Kidney epithelial cell (primary cell): ENCODE measurements around the gene ZBTB42. TPM values are rescaled to one million over a fixed set of nuclear protein-coding genes. Genes with fewer than 3 reads are reported as not detected.
"Not testable (repeated sequence)": the region's sequence is repeated elsewhere in the genome, so short reads cannot be mapped to it uniquely, and the experiment has no call there.

ENCODE experiments used
- DNase-seq: peaks from one replicate; pipeline ENCODE4 v3.0.0-alpha.2; 2010; ENCODE audit warnings: low read depth
- H3K27me3 ChIP-seq: 2 replicates; pipeline ENCODE4 v1.6.0; 2011; ENCODE audit warnings: low read length; ENCODE audit not compliant: control insufficient read depth, insufficient read depth
- H3K36me3 ChIP-seq: 2 replicates; pipeline ENCODE4 v1.5.1; 2011; ENCODE audit warnings: low read length; ENCODE audit not compliant: control insufficient read depth, insufficient read depth
- H3K4me3 ChIP-seq: 2 replicates; pipeline ENCODE4 v1.5.1; 2011; ENCODE audit warnings: low read depth, mild to moderate bottlenecking, control low read depth, low read length
- total RNA-seq: library from RNA; depleted of rRNA; stranded (reverse); fragments of >200 nt; gene quantifications from 2 replicates; pipeline ENCODE4 v1.2.3, GENCODE V29; 2015
- TF ChIP-seq, protein P1 (sequence below): IDR thresholded peaks from 2 replicates; pipeline ENCODE4 v1.5.1; 2011; ENCODE audit warnings: mild to moderate bottlenecking, moderate library complexity, low read length, control low read depth, inconsistent platforms; ENCODE audit not compliant: insufficient read depth, poor library complexity, severe bottlenecking

The ZBTB42 gene
- total RNA-seq, 1 donor from 2014 or later: 8.4 TPM

GRCh38 chr14:104827177-104828055 lies 26.5 kb downstream of the ZBTB42 start:
- no peaks in the 10 kb centered on the region for H3K27me3 ChIP-seq
- peak overlapping the region; percentile 36 for H3K4me3 ChIP-seq
- TF ChIP-seq, protein P1, sequence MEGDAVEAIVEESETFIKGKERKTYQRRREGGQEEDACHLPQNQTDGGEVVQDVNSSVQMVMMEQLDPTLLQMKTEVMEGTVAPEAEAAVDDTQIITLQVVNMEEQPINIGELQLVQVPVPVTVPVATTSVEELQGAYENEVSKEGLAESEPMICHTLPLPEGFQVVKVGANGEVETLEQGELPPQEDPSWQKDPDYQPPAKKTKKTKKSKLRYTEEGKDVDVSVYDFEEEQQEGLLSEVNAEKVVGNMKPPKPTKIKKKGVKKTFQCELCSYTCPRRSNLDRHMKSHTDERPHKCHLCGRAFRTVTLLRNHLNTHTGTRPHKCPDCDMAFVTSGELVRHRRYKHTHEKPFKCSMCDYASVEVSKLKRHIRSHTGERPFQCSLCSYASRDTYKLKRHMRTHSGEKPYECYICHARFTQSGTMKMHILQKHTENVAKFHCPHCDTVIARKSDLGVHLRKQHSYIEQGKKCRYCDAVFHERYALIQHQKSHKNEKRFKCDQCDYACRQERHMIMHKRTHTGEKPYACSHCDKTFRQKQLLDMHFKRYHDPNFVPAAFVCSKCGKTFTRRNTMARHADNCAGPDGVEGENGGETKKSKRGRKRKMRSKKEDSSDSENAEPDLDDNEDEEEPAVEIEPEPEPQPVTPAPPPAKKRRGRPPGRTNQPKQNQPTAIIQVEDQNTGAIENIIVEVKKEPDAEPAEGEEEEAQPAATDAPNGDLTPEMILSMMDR: peak; percentile 68
- H3K36me3 ChIP-seq: no peaks in the 10 kb centered on the region
- no peak for DNase-seq

- Histone ChIP-seq H3K4me3 (no peak overlapping the region), H3K36me3 (no peaks in the 10 kb centered on the region)
- TF ChIP-seq, protein P1: no peak
Measured at GRCh38 chr14:104830781-104831180, 29.9 kb downstream of the ZBTB42 start.

GRCh38 chr14:104836171-104836935 lies 35.5 kb downstream of the ZBTB42 start:
- not testable (repeated sequence) for H3K4me3 ChIP-seq, H3K36me3 ChIP-seq, DNase-seq, H3K27me3 ChIP-seq

More at GRCh38 chr14:104830781-104831180, 29.9 kb downstream of the ZBTB42 start:
- no peak for DNase-seq
- H3K27me3 ChIP-seq: no peaks in the 10 kb centered on the region

DNA sequence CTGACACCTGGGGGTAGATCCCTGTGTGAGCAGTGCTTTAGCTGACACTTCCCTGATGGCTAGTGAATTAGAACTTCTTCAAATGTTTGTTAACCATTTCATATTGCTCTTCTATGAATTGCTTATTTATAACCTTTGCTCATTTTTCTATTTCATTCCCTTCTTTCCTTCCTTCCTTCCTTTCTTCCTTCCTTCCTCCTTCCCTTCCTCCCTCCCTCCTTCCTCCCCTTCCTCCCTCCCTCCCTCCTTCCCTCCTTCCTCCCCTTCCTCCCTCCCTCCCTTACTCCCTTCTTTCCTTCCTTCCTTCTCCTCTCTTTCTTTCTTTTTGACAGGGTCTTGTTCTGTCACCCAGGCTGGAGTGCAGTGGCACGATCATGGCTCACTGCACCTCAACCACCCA lies 40.8 kb downstream of the ZBTB42 start:
- DNase-seq: no peak
- H3K27me3 ChIP-seq: peaks cover 33% of the 10 kb centered on the region
- H3K4me3 ChIP-seq: no peak overlapping the region
- H3K36me3 ChIP-seq: no peaks in the 10 kb centered on the region
- TF ChIP-seq, protein P1: no peak

GRCh38 chr14:104843006-104843405 lies 42.1 kb downstream of the ZBTB42 start:
- DNase-seq: no peak
- Histone ChIP-seq H3K36me3 (no peaks in the 10 kb centered on the region), H3K4me3 (no peak overlapping the region), H3K27me3 (peaks cover 33% of the 10 kb centered on the region)
- TF ChIP-seq, protein P1: no peak

GRCh38 chr14:104843442-104844305 lies 42.8 kb downstream of the ZBTB42 start:
- H3K36me3 ChIP-seq: no peaks in the 10 kb centered on the region
- peak overlapping the region; percentile 31 for H3K4me3 ChIP-seq
- TF ChIP-seq, protein P1: no peak
- no peak for DNase-seq
- peaks cover 33% of the 10 kb centered on the region for H3K27me3 ChIP-seq
